GM06990 (cell line): Measurements from ENCODE around the gene RNF40.
A peak's percentile ranks its signal among the peaks of the same experiment; 100 is the strongest.
"Not testable (repeated sequence)": the region's sequence is repeated elsewhere in the genome, so short reads cannot be mapped to it uniquely, and the experiment has no call there.

ENCODE experiments used
- DNase-seq: peaks from one replicate; pipeline ENCODE4 v3.0.0-alpha.2; 2011; ENCODE audit not compliant: insufficient read length; ENCODE audit errors: extremely low read depth
- H3K27me3 ChIP-seq: replicated peaks from 2 replicates; pipeline ENCODE4 v1.6.0; 2011; ENCODE audit warnings: low read length; ENCODE audit not compliant: control insufficient read depth, insufficient read depth
- H3K36me3 ChIP-seq: 2 replicates; pipeline ENCODE4 v1.5.1; 2011; ENCODE audit warnings: low read length; ENCODE audit not compliant: control insufficient read depth, insufficient read depth
- H3K4me3 ChIP-seq: replicated peaks from 2 replicates; pipeline ENCODE4 v1.5.1; 2011; ENCODE audit warnings: low read depth, mild to moderate bottlenecking, control low read depth, low read length
- CTCF ChIP-seq: IDR thresholded peaks from 2 replicates; pipeline ENCODE4 v1.5.1; 2011; ENCODE audit warnings: low read length, control low read depth, mild to moderate bottlenecking, inconsistent platforms; ENCODE audit not compliant: insufficient read depth, poor library complexity, severe bottlenecking

Gene RNF40

GRCh38 chr16:30805370-30806169 is 43.4 kb downstream of the RNF40 start:
- Histone ChIP-seq H3K27me3 (no peaks in the 10 kb centered on the region), H3K36me3 (no peaks in the 10 kb centered on the region), H3K4me3 (peak overlapping the region; percentile 33)
- peak; percentile 54 for DNase-seq
- TF ChIP-seq CTCF: no peak

- no peak for DNase-seq
- Histone ChIP-seq H3K27me3 (no peaks in the 10 kb centered on the region), H3K4me3 (no peak overlapping the region), H3K36me3 (no peaks in the 10 kb centered on the region)
- TF ChIP-seq CTCF: no peak
Observed at GRCh38 chr16:30808146-30808545, 46.0 kb downstream of the RNF40 start.

- H3K27me3 ChIP-seq, H3K4me3 ChIP-seq, DNase-seq, H3K36me3 ChIP-seq: not testable (repeated sequence)
Observed at GRCh38 chr16:30808890-30809426, 46.8 kb downstream of the RNF40 start.

- not testable (repeated sequence) for H3K4me3 ChIP-seq, H3K27me3 ChIP-seq, H3K36me3 ChIP-seq, DNase-seq
Observed at GRCh38 chr16:30809675-30810074, 47.6 kb downstream of the RNF40 start.

GRCh38 chr16:30813821-30814189 is 51.7 kb downstream of the RNF40 start:
- H3K4me3 ChIP-seq: peak overlapping the region; percentile 57
- no peak for DNase-seq
- H3K27me3 ChIP-seq: no peaks in the 10 kb centered on the region
- no peaks in the 10 kb centered on the region for H3K36me3 ChIP-seq
- no peak for TF ChIP-seq CTCF

- no peak overlapping the region for H3K4me3 ChIP-seq
- no peak for DNase-seq
- no peaks in the 10 kb centered on the region for H3K27me3 ChIP-seq
- no peak for TF ChIP-seq CTCF
- H3K36me3 ChIP-seq: no peaks in the 10 kb centered on the region
Observed at GRCh38 chr16:30816769-30817168, 54.6 kb downstream of the RNF40 start.
